Activated naive CD8-positive, alpha-beta T cell treated with anti-CD3 and anti-CD28 coated beads, Interleukin-2, amount 50 U/mL, for 24 hours (primary cell): ENCODE data around the gene PAN3.

Experiments
- ATAC-seq: fragments of 150-1000 bp; cut with Tn5 transposase; one replicate; pipeline ENCODE4 v1.10.0; 2021
- DNase-seq: peaks from one replicate; pipeline ENCODE4 v3.0.0; 2021
- H3K27ac Mint-ChIP-seq: one replicate; pipeline ENCODE4 v1.8.0; 2021; ENCODE audit warnings: mild to moderate bottlenecking, mixed read lengths
- H3K27me3 Mint-ChIP-seq: one replicate; pipeline ENCODE4 v1.8.0; 2021; ENCODE audit warnings: mixed read lengths
- H3K36me3 Mint-ChIP-seq: one replicate; pipeline ENCODE4 v1.8.0; 2021; ENCODE audit warnings: low read depth, mixed read lengths
- H3K4me1 Mint-ChIP-seq: one replicate; pipeline ENCODE4 v1.8.0; 2021; ENCODE audit warnings: mixed read lengths
- H3K4me3 Mint-ChIP-seq: one replicate; pipeline ENCODE4 v1.8.0; 2021; ENCODE audit warnings: mild to moderate bottlenecking, moderate library complexity, mixed read lengths
- H3K9me3 Mint-ChIP-seq: one replicate; pipeline ENCODE4 v1.8.0; 2021; ENCODE audit warnings: mixed read lengths

Gene PAN3

GRCh38 chr13:28219408-28220099 lies 81.2 kb downstream of the PAN3 start:
- peaks cover 12% of the 10 kb centered on the region for H3K36me3 Mint-ChIP-seq
- H3K27ac Mint-ChIP-seq, result no peak overlapping the region
- H3K4me3 Mint-ChIP-seq, result no peak overlapping the region
- no peaks in the 10 kb centered on the region for H3K9me3 Mint-ChIP-seq
- no peak for DNase-seq
- no peaks in the 10 kb centered on the region for H3K27me3 Mint-ChIP-seq
- peaks cover 17% of the 10 kb centered on the region for H3K4me1 Mint-ChIP-seq
- ATAC-seq, result no peak

- peaks cover 17% of the 10 kb centered on the region for H3K4me1 Mint-ChIP-seq
- ATAC-seq (no peak), DNase-seq (no peak)
- no peak overlapping the region for H3K27ac Mint-ChIP-seq
- H3K9me3 Mint-ChIP-seq, result no peaks in the 10 kb centered on the region
- H3K27me3 Mint-ChIP-seq, result no peaks in the 10 kb centered on the region
- peaks cover 10% of the 10 kb centered on the region for H3K36me3 Mint-ChIP-seq
- H3K4me3 Mint-ChIP-seq, result no peak overlapping the region
Measured at GRCh38 chr13:28220166-28220565, 81.8 kb downstream of the PAN3 start.

GRCh38 chr13:28229522-28230411 lies 91.4 kb downstream of the PAN3 start:
- Mint-ChIP-seq H3K36me3 (peaks cover 23% of the 10 kb centered on the region), H3K4me1 (peaks cover 4% of the 10 kb centered on the region)

GRCh38 chr13:28231642-28232041 lies 93.3 kb downstream of the PAN3 start:
- Mint-ChIP-seq H3K27me3 (no peaks in the 10 kb centered on the region), H3K27ac (no peak overlapping the region), H3K36me3 (peaks cover 26% of the 10 kb centered on the region), H3K9me3 (no peaks in the 10 kb centered on the region), H3K4me1 (peaks cover 4% of the 10 kb centered on the region), H3K4me3 (no peak overlapping the region)
- ATAC-seq (no peak), DNase-seq (no peak)

More at GRCh38 chr13:28229522-28230411, 91.4 kb downstream of the PAN3 start:
- H3K27me3 Mint-ChIP-seq, result no peaks in the 10 kb centered on the region
- no peak overlapping the region for H3K4me3 Mint-ChIP-seq
- ATAC-seq (no peak), DNase-seq (no peak)
- no peak overlapping the region for H3K27ac Mint-ChIP-seq
- no peaks in the 10 kb centered on the region for H3K9me3 Mint-ChIP-seq

GRCh38 chr13:28237944-28238343 lies 99.6 kb downstream of the PAN3 start:
- ATAC-seq, result no peak
- Mint-ChIP-seq H3K4me3 (no peak overlapping the region), H3K27ac (no peak overlapping the region), H3K9me3 (no peaks in the 10 kb centered on the region), H3K4me1 (no peaks in the 10 kb centered on the region), H3K27me3 (no peaks in the 10 kb centered on the region), H3K36me3 (peaks cover 33% of the 10 kb centered on the region)
- no peak for DNase-seq

GRCh38 chr13:28239374-28239773 lies 101.0 kb downstream of the PAN3 start:
- no peak overlapping the region for H3K27ac Mint-ChIP-seq
- H3K4me1 Mint-ChIP-seq, result no peaks in the 10 kb centered on the region
- H3K36me3 Mint-ChIP-seq, result peaks cover 42% of the 10 kb centered on the region
- DNase-seq (no peak), ATAC-seq (no peak)
- H3K9me3 Mint-ChIP-seq, result no peaks in the 10 kb centered on the region
- H3K4me3 Mint-ChIP-seq, result no peak overlapping the region
- H3K27me3 Mint-ChIP-seq, result no peaks in the 10 kb centered on the region

GRCh38 chr13:28245465-28245864 lies 107.1 kb downstream of the PAN3 start:
- H3K4me3 Mint-ChIP-seq, result no peak overlapping the region
- no peaks in the 10 kb centered on the region for H3K27me3 Mint-ChIP-seq
- peaks cover 11% of the 10 kb centered on the region for H3K9me3 Mint-ChIP-seq
- peaks cover 36% of the 10 kb centered on the region for H3K4me1 Mint-ChIP-seq
- DNase-seq (no peak), ATAC-seq (no peak)
- no peak overlapping the region for H3K27ac Mint-ChIP-seq
- peaks cover 50% of the 10 kb centered on the region for H3K36me3 Mint-ChIP-seq

GRCh38 chr13:28246891-28247290 lies 108.5 kb downstream of the PAN3 start:
- peaks cover 47% of the 10 kb centered on the region for H3K36me3 Mint-ChIP-seq
- peaks cover 11% of the 10 kb centered on the region for H3K9me3 Mint-ChIP-seq
- peaks cover 46% of the 10 kb centered on the region for H3K4me1 Mint-ChIP-seq
- DNase-seq, result no peak
- no peak overlapping the region for H3K4me3 Mint-ChIP-seq
- no peak for ATAC-seq
- H3K27ac Mint-ChIP-seq, result no peak overlapping the region
- H3K27me3 Mint-ChIP-seq, result no peaks in the 10 kb centered on the region

GRCh38 chr13:28248080-28248479 lies 109.7 kb downstream of the PAN3 start:
- no peak overlapping the region for H3K27ac Mint-ChIP-seq
- peaks cover 46% of the 10 kb centered on the region for H3K36me3 Mint-ChIP-seq
- H3K4me1 Mint-ChIP-seq, result peaks cover 52% of the 10 kb centered on the region

GRCh38 chr13:28250542-28250941 lies 112.2 kb downstream of the PAN3 start:
- peaks cover 53% of the 10 kb centered on the region for H3K4me1 Mint-ChIP-seq
- no peak overlapping the region for H3K27ac Mint-ChIP-seq
- no peak overlapping the region for H3K4me3 Mint-ChIP-seq
- no peaks in the 10 kb centered on the region for H3K27me3 Mint-ChIP-seq
- no peak for ATAC-seq
- no peak for DNase-seq
- peaks cover 34% of the 10 kb centered on the region for H3K36me3 Mint-ChIP-seq
- peaks cover 11% of the 10 kb centered on the region for H3K9me3 Mint-ChIP-seq

More at GRCh38 chr13:28248080-28248479, 109.7 kb downstream of the PAN3 start:
- Mint-ChIP-seq H3K27me3 (no peaks in the 10 kb centered on the region), H3K4me3 (no peak overlapping the region), H3K9me3 (peaks cover 11% of the 10 kb centered on the region)
- no peak for ATAC-seq
- no peak for DNase-seq

- Mint-ChIP-seq H3K4me3 (no peak overlapping the region), H3K27ac (no peak overlapping the region), H3K4me1 (peaks cover 50% of the 10 kb centered on the region), H3K27me3 (no peaks in the 10 kb centered on the region), H3K9me3 (peaks cover 8% of the 10 kb centered on the region), H3K36me3 (peaks cover 30% of the 10 kb centered on the region)
- DNase-seq (no peak), ATAC-seq (no peak)
Measured at GRCh38 chr13:28251466-28251865, 113.1 kb downstream of the PAN3 start.

- Mint-ChIP-seq H3K4me3 (no peak overlapping the region), H3K27me3 (no peaks in the 10 kb centered on the region), H3K36me3 (peaks cover 31% of the 10 kb centered on the region), H3K4me1 (peaks cover 39% of the 10 kb centered on the region), H3K27ac (no peak overlapping the region), H3K9me3 (no peaks in the 10 kb centered on the region)
- ATAC-seq, result no peak
- no peak for DNase-seq
Measured at GRCh38 chr13:28252547-28252946, 114.2 kb downstream of the PAN3 start.

- no peaks in the 10 kb centered on the region for H3K9me3 Mint-ChIP-seq
- no peak for ATAC-seq
- H3K4me3 Mint-ChIP-seq, result no peak overlapping the region
- H3K27ac Mint-ChIP-seq, result no peak overlapping the region
- DNase-seq, result no peak
- peaks cover 14% of the 10 kb centered on the region for H3K4me1 Mint-ChIP-seq
- no peaks in the 10 kb centered on the region for H3K27me3 Mint-ChIP-seq
- peaks cover 25% of the 10 kb centered on the region for H3K36me3 Mint-ChIP-seq
Measured at GRCh38 chr13:28257305-28257704, 119.0 kb downstream of the PAN3 start.

GRCh38 chr13:28258417-28258816 lies 120.1 kb downstream of the PAN3 start:
- DNase-seq (no peak), ATAC-seq (no peak)
- peaks cover 9% of the 10 kb centered on the region for H3K4me1 Mint-ChIP-seq
- no peak overlapping the region for H3K4me3 Mint-ChIP-seq
- H3K9me3 Mint-ChIP-seq, result peaks cover 4% of the 10 kb centered on the region
- H3K36me3 Mint-ChIP-seq, result peaks cover 29% of the 10 kb centered on the region
- no peaks in the 10 kb centered on the region for H3K27me3 Mint-ChIP-seq
- no peak overlapping the region for H3K27ac Mint-ChIP-seq

- H3K27me3 Mint-ChIP-seq, result no peaks in the 10 kb centered on the region
- peak overlapping the region; percentile 4 for H3K27ac Mint-ChIP-seq
- ATAC-seq (peak; percentile 41), DNase-seq (no peak)
- H3K4me1 Mint-ChIP-seq, result peaks cover 18% of the 10 kb centered on the region
- peaks cover 12% of the 10 kb centered on the region for H3K9me3 Mint-ChIP-seq
- H3K4me3 Mint-ChIP-seq, result no peak overlapping the region
- peaks cover 60% of the 10 kb centered on the region for H3K36me3 Mint-ChIP-seq
Measured at GRCh38 chr13:28267497-28267896, 129.2 kb downstream of the PAN3 start.
